CD14-positive monocyte (primary cell): ENCODE results near the gene TMEM82. TPM values are rescaled to one million over a fixed set of nuclear protein-coding genes. Genes with fewer than 3 reads are reported as not detected.
A peak's percentile ranks its signal among the peaks of the same experiment; 100 is the strongest.

Source experiments
- DNase-seq, 3 donors: peaks; one replicate each; pipeline ENCODE4 v3.0.0-alpha.2; 2011 to 2022
- H2AFZ ChIP-seq: 2 replicates; pipeline ENCODE4 v1.6.0; 2012; ENCODE audit warnings: mild to moderate bottlenecking, low read depth, low read length, inconsistent platforms; ENCODE audit not compliant: insufficient read depth, poor library complexity, severe bottlenecking
- H3K27ac ChIP-seq, 2 donors: 1 replicate in 1 of 2; 2 replicates in 1 of 2; pipeline ENCODE4 v1.5.1; 2012 to 2013; ENCODE audit warnings: low read length in 2 of 2, control low read depth in 1 of 2, inconsistent platforms in 1 of 2, low read depth in 1 of 2, mild to moderate bottlenecking in 1 of 2
- H3K27me3 ChIP-seq, 2 donors: one replicate each; pipeline versions ENCODE4 v1.6.0 to v1.6.1; 2011 to 2013; ENCODE audit warnings: low read length in 2 of 2; ENCODE audit not compliant: control insufficient read depth in 2 of 2, insufficient read depth in 2 of 2
- H3K36me3 ChIP-seq, 2 donors: replicated peaks in 1 of 2; 1 replicate in 1 of 2; 2 replicates in 1 of 2; pipeline versions ENCODE4 v1.5.1 to v1.6.1; 2012 to 2013; ENCODE audit warnings: low read length in 2 of 2, control low read depth in 1 of 2, inconsistent platforms in 1 of 2, mild to moderate bottlenecking in 1 of 2; ENCODE audit not compliant: insufficient read depth in 2 of 2, control insufficient read depth in 1 of 2
- H3K4me1 ChIP-seq, 2 donors: 1 replicate in 1 of 2; 2 replicates in 1 of 2; pipeline versions ENCODE4 v1.5.1 to v1.6.1; 2012 to 2013; ENCODE audit warnings: low read length in 2 of 2, control low read depth in 1 of 2, inconsistent platforms in 1 of 2, mild to moderate bottlenecking in 1 of 2, moderate library complexity in 1 of 2; ENCODE audit not compliant: insufficient read depth in 2 of 2, control insufficient read depth in 1 of 2
- H3K4me2 ChIP-seq: replicated peaks from 2 replicates; pipeline ENCODE3; 2012; ENCODE audit warnings: low read length, moderate library complexity, mild to moderate bottlenecking; ENCODE audit not compliant: poor library complexity, severe bottlenecking; ENCODE audit errors: extremely low read depth
- H3K4me3 ChIP-seq, 3 experiments: fragments of 200-600 bp in 1 of 3; sonication (generic) in 1 of 3; replicated peaks in 1 of 3; 1 replicate in 2 of 3; 2 replicates in 1 of 3; pipeline ENCODE4 v1.5.1; 2011 to 2013; ENCODE audit warnings: low read length in 3 of 3, mild to moderate bottlenecking in 3 of 3, control low read depth in 2 of 3, low read depth in 2 of 3, inconsistent platforms in 1 of 3, moderate library complexity in 1 of 3
- H3K79me2 ChIP-seq: 2 replicates; pipeline ENCODE4 v1.6.0; 2012; ENCODE audit warnings: mild to moderate bottlenecking, control low read depth, inconsistent platforms, low read length, moderate library complexity; ENCODE audit not compliant: insufficient read depth
- H3K9ac ChIP-seq: 2 replicates; pipeline ENCODE4 v1.6.0; 2017; ENCODE audit warnings: low read length, mild to moderate bottlenecking; ENCODE audit not compliant: insufficient read depth, poor library complexity, severe bottlenecking
- H3K9me3 ChIP-seq, 2 donors: replicated peaks in 1 of 2; 1 replicate in 1 of 2; 2 replicates in 1 of 2; pipeline versions ENCODE4 v1.5.1 to v1.6.1; 2012 to 2013; ENCODE audit warnings: low read length in 2 of 2, control low read depth in 1 of 2; ENCODE audit not compliant: control insufficient read depth in 1 of 2, insufficient read depth in 1 of 2
- H4K20me1 ChIP-seq: 2 replicates; pipeline ENCODE4 v1.6.0; 2012; ENCODE audit warnings: mild to moderate bottlenecking, low read length, control low read depth, moderate library complexity; ENCODE audit not compliant: insufficient read depth
- H3K27ac Mint-ChIP-seq, 7 donors: one replicate each; pipeline ENCODE4 v1.8.0; 2020; ENCODE audit warnings: mild to moderate bottlenecking in 7 of 7, mixed read lengths in 7 of 7, moderate library complexity in 6 of 7, inconsistent platforms in 2 of 7
- H3K27me3 Mint-ChIP-seq, 3 donors: one replicate each; pipeline ENCODE4 v1.8.0; 2021 to 2022; ENCODE audit warnings: low read depth in 3 of 3, mild to moderate bottlenecking in 3 of 3, mixed read lengths in 3 of 3, moderate library complexity in 3 of 3, inconsistent platforms in 1 of 3
- H3K36me3 Mint-ChIP-seq, 2 donors: one replicate each; pipeline ENCODE4 v1.8.0; 2020; ENCODE audit warnings: mixed read lengths in 2 of 2, inconsistent platforms in 1 of 2, mild to moderate bottlenecking in 1 of 2
- H3K4me1 Mint-ChIP-seq: one replicate; pipeline ENCODE4 v1.8.0; 2020; ENCODE audit warnings: mild to moderate bottlenecking, mixed read lengths
- H3K4me3 Mint-ChIP-seq, 2 donors: one replicate each; pipeline ENCODE4 v1.8.0; 2020; ENCODE audit warnings: mild to moderate bottlenecking in 2 of 2, mixed read lengths in 2 of 2, moderate library complexity in 1 of 2
- H3K9me3 Mint-ChIP-seq, 7 donors: one replicate each; pipeline ENCODE4 v1.8.0; 2020 to 2022; ENCODE audit warnings: mixed read lengths in 7 of 7, mild to moderate bottlenecking in 6 of 7, moderate library complexity in 6 of 7, inconsistent platforms in 2 of 7
- CTCF ChIP-seq: fragments of 200-600 bp; IDR thresholded peaks from one replicate; pipeline ENCODE4 v1.8.0; 2022; ENCODE audit warnings: antibody characterized with exemption, mild to moderate bottlenecking
- WGBS: methylation state at CpG from one replicate; pipeline ENCODE4 v1.1.5; 2013; ENCODE audit warnings: missing lambda C conversion rate; ENCODE audit not compliant: insufficient coverage; 5-methylcytosine and 5-hydroxymethylcytosine counted together
- intact Hi-C, 2 donors: fragments of 100-400 bp; cut with micrococcal nuclease; formaldehyde crosslinking; loops; one replicate each; pipeline versions ENCODE4 v1.15.0 to v1.15.1; 2023
- polyA plus RNA-seq, 3 donors: library from polyadenylated mRNA; depleted of rRNA in 1 of 3; unstranded in 2 of 3; stranded (reverse) in 1 of 3; fragments of 300-500 nt in 2 of 3; fragments of >200 nt in 1 of 3; fragmentation: Illumina TruSeq in 2 of 3; gene quantifications; 1 replicate in 2 of 3; 2 replicates in 1 of 3; pipeline ENCODE4 v1.2.3, GENCODE V29; 2012 to 2021

TMEM82 gene
- polyA plus RNA-seq, 3 donors: not detected

- Mint-ChIP-seq H3K27me3 (peaks cover 0 to 4% (median 2%) of the 10 kb centered on the region in 3 donors), H3K4me1 (peaks cover 33% of the 10 kb centered on the region), H3K27ac (peak overlapping the region in 2 of 7 donors; percentile 41 to 57), H3K36me3 (peaks cover 22 to 46% of the 10 kb centered on the region in 2 donors), H3K9me3 (peaks cover 0 to 2% (median 0%) of the 10 kb centered on the region in 7 donors), H3K4me3 (no peak overlapping the region)
- Histone ChIP-seq H3K27me3 (no peaks in the 10 kb centered on the region), H3K9ac (no peak overlapping the region), H3K4me3 (no peak overlapping the region), H3K4me1 (peaks cover 22 to 27% of the 10 kb centered on the region in 2 donors), H3K27ac (peak overlapping the region in 1 of 2 donors; percentile 31), H3K9me3 (no peaks in the 10 kb centered on the region), H3K79me2 (peaks cover 90% of the 10 kb centered on the region), H2AFZ (no peak overlapping the region), H4K20me1 (peaks cover 93% of the 10 kb centered on the region), H3K36me3 (peaks cover 10 to 19% of the 10 kb centered on the region in 2 donors), H3K4me2 (no peak overlapping the region)
- DNase-seq: no peak
- intact Hi-C loops: no loop called here
- 100% methylated on average over 1 of the region's 6 CpGs for WGBS
- TF ChIP-seq CTCF: no peak
Observed at GRCh38 chr1:15700508-15700907, 41.8 kb upstream of the TMEM82 start.

GRCh38 chr1:15701784-15702183 lies 40.5 kb upstream of the TMEM82 start:
- Histone ChIP-seq H3K9ac (no peak overlapping the region), H3K4me3 (no peak overlapping the region), H3K27me3 (no peaks in the 10 kb centered on the region), H3K4me1 (peaks cover 16 to 19% of the 10 kb centered on the region in 2 donors), H3K36me3 (peaks cover 10 to 29% of the 10 kb centered on the region in 2 donors), H3K79me2 (peaks cover 91% of the 10 kb centered on the region), H2AFZ (no peak overlapping the region), H4K20me1 (peaks cover 94% of the 10 kb centered on the region), H3K27ac (no peak overlapping the region), H3K9me3 (no peaks in the 10 kb centered on the region), H3K4me2 (no peak overlapping the region)
- Mint-ChIP-seq H3K27me3 (peaks cover 0 to 4% (median 2%) of the 10 kb centered on the region in 3 donors), H3K36me3 (peaks cover 30 to 51% of the 10 kb centered on the region in 2 donors), H3K27ac (no peak overlapping the region), H3K4me3 (no peak overlapping the region), H3K9me3 (peaks cover 0 to 2% (median 0%) of the 10 kb centered on the region in 7 donors), H3K4me1 (peaks cover 29% of the 10 kb centered on the region)
- no peak for DNase-seq
- intact Hi-C loops: no loop called here
- no peak for TF ChIP-seq CTCF
- WGBS: 86% methylated on average over 7 of the region's 8 CpGs
